ENCODE measurements around the gene ADO. TPM values are rescaled to one million over a fixed set of nuclear protein-coding genes. Genes with fewer than 3 reads are reported as not detected.
A peak's percentile ranks its signal among the peaks of the same experiment; 100 is the strongest.

The ADO gene
- polyA plus RNA-seq, 1 of the 3 experiments (the other 2 are of a cell fraction) = 6.9 TPM

- H2AFZ ChIP-seq (ENCODE audit: low read depth) = 0 out of 2 replicates have a peak overlapping the region, but pooled peaks have one; percentile 7
- ChIA-PET POLR2A (interaction anchor here (1.6 kb wide), 1 partner anchor 11 kb away, joined by 8 read pairs; the partner anchor contains the start of gene ADO), CTCF (interaction anchor here (0.7 to 4.2 kb wide), 7 partner anchors 9 to 269 kb away, joined by 3 to 42 read pairs (median 4); no protein-coding TSS in a partner anchor)
- H3K4me3 ChIP-seq (ENCODE audit: low read depth in 2 of 2, low read length in 1 of 2) = peak overlapping the region; percentile 71 to 73
- H3K9ac ChIP-seq = no peak overlapping the region
- H3K36me3 ChIP-seq (replicated peaks in 1 of 2; ENCODE audit: control insufficient read depth in 1 of 2, insufficient read depth in 2 of 2, low read length in 1 of 2) = peaks cover 0 to 2% of the 10 kb centered on the region in 2 experiments
- H3K4me1 ChIP-seq (ENCODE audit: control insufficient read depth in 1 of 2, insufficient read depth in 2 of 2, low read depth in 1 of 2, low read length in 1 of 2) = peaks cover 12 to 28% of the 10 kb centered on the region in 2 experiments; a peak in 3 of 4 replicates
- peak; percentile 53 for DNase-seq
- 5% methylated on average over 32 of the region's 60 CpGs for WGBS (ENCODE audit: low lambda C conversion rate)
- H3K79me2 ChIP-seq (ENCODE audit: insufficient read depth) = no peaks in the 10 kb centered on the region
- H3K4me2 ChIP-seq = peak overlapping the region; percentile 88
- no peaks in the 10 kb centered on the region for H4K20me1 ChIP-seq (ENCODE audit: insufficient read depth)
- peaks cover 41% of the 10 kb centered on the region for H3K27me3 ChIP-seq (ENCODE audit: insufficient read depth)
- H3K9me3 ChIP-seq = no peaks in the 10 kb centered on the region
- H3F3A ChIP-seq (replicated peaks; ENCODE audit: insufficient read depth) = peaks cover 5% of the 10 kb centered on the region
- H3K27ac ChIP-seq (ENCODE audit: low read depth in 2 of 2, low read length in 1 of 2) = no peak overlapping the region
- TF ChIP-seq FOXJ3 (CRISPR knock-in tag; IDR thresholded peaks at IDR 0.05) (no peak), MAX (IDR thresholded peaks at IDR 0.05; ENCODE audit: low read depth) (0 out of 2 replicates have a peak, but pooled peaks have one; percentile 16), EZH2phosphoT487 (IDR thresholded peaks at IDR 0.05; ENCODE audit: borderline replicate concordance, low read depth) (peak; percentile 75; the same call in 1 of the 2 replicates)
- H3K9me2 ChIP-seq = no peaks in the 10 kb centered on the region
These were observed 11.0 kb downstream of the ADO start for GRCh38 chr10:62815381-62816075.

GRCh38 chr10:62816076-62816330, 11.5 kb downstream of the ADO start:
- CTCF ChIA-PET = interaction anchor here (1.3 to 4.2 kb wide), 4 partner anchors 205 to 269 kb away, joined by 3 to 42 read pairs (median 18); no protein-coding TSS in a partner anchor
- Histone ChIP-seq H3K27ac (ENCODE audit: low read depth in 2 of 2, low read length in 1 of 2) (no peak overlapping the region), H3K79me2 (ENCODE audit: insufficient read depth) (no peaks in the 10 kb centered on the region), H3K4me1 (ENCODE audit: control insufficient read depth in 1 of 2, insufficient read depth in 2 of 2, low read depth in 1 of 2, low read length in 1 of 2) (peaks cover 12 to 28% of the 10 kb centered on the region in 2 experiments; a peak in 3 of 4 replicates), H3F3A (replicated peaks; ENCODE audit: insufficient read depth) (peaks cover 5% of the 10 kb centered on the region), H3K4me2 (peak overlapping the region; percentile 88), H3K9ac (no peak overlapping the region), H3K9me2 (no peaks in the 10 kb centered on the region), H3K4me3 (ENCODE audit: low read depth in 2 of 2, low read length in 1 of 2) (peak overlapping the region; percentile 71 to 73), H3K36me3 (replicated peaks in 1 of 2; ENCODE audit: control insufficient read depth in 1 of 2, insufficient read depth in 2 of 2, low read length in 1 of 2) (peaks cover 0 to 2% of the 10 kb centered on the region in 2 experiments), H2AFZ (ENCODE audit: low read depth) (peak overlapping the region; percentile 7; the same call in 1 of the 2 replicates), H3K27me3 (ENCODE audit: insufficient read depth) (peaks cover 46% of the 10 kb centered on the region), H4K20me1 (ENCODE audit: insufficient read depth) (no peaks in the 10 kb centered on the region), H3K9me3 (no peaks in the 10 kb centered on the region)
- TF ChIP-seq MEF2A (IDR thresholded peaks at IDR 0.05; ENCODE audit: borderline replicate concordance, low read depth) (no peak), REST (IDR thresholded peaks at IDR 0.05; ENCODE audit: low read depth, low read length) (no peak), SIN3A (IDR thresholded peaks at IDR 0.05; ENCODE audit: borderline replicate concordance, low read depth, low read length) (no peak), MAX (IDR thresholded peaks at IDR 0.05; ENCODE audit: low read depth) (no peak), GABPA (IDR thresholded peaks at IDR 0.05; ENCODE audit: low read depth) (no peak), USF1 (IDR thresholded peaks at IDR 0.05; ENCODE audit: borderline replicate concordance, low read depth) (no peak), IRF3 (IDR thresholded peaks at IDR 0.05; ENCODE audit: low read depth, low read length) (no peak), NFIC (IDR thresholded peaks at IDR 0.05; ENCODE audit: borderline replicate concordance) (no peak), TEAD4 (IDR thresholded peaks at IDR 0.05; ENCODE audit: borderline replicate concordance, insufficient read depth) (no peak), EZH2phosphoT487 (IDR thresholded peaks at IDR 0.05; ENCODE audit: borderline replicate concordance, low read depth) (no peak), POLR2AphosphoS5 (IDR thresholded peaks at IDR 0.05; ENCODE audit: low read depth, low read length) (no peak), EP300 (IDR thresholded peaks at IDR 0.05; ENCODE audit: borderline replicate concordance in 1 of 2, low read depth in 1 of 2, low read length in 1 of 2) (no peak)
- no peak for DNase-seq
- WGBS (ENCODE audit: low lambda C conversion rate) = 3% methylated on average over 2 of the region's 2 CpGs
- POLR2A ChIA-PET = interaction anchor here (1.6 kb wide), 1 partner anchor 12 kb away, joined by 8 read pairs; the partner anchor contains the start of gene ADO

Measured in SK-N-SH (cell line).